Kasumi-1 (cell line): Measurements from ENCODE around the gene SH3PXD2A.
"Not testable (repeated sequence)": the region's sequence is repeated elsewhere in the genome, so short reads cannot be mapped to it uniquely, and the experiment has no call there.

Experiments
- DNase-seq, 2 experiments: peaks; one replicate each; lab custom pipeline; 2025; lab: John Stamatoyannopoulos, UW

The SH3PXD2A gene

GRCh38 chr10:103767756-103768155, 87.6 kb downstream of the SH3PXD2A start:
- DNase-seq = no peak

GRCh38 chr10:103766751-103767505, 88.4 kb downstream of the SH3PXD2A start:
- DNase-seq = no peak

GRCh38 chr10:103765981-103766380, 89.4 kb downstream of the SH3PXD2A start:
- no peak for DNase-seq

GRCh38 chr10:103765168-103765567, 90.2 kb downstream of the SH3PXD2A start:
- DNase-seq = no peak

- peak in 1 of 2 experiments; percentile 46 for DNase-seq
These were observed 90.9 kb downstream of the SH3PXD2A start for GRCh38 chr10:103764296-103765088.

GRCh38 chr10:103763374-103764202, 91.8 kb downstream of the SH3PXD2A start:
- peak; percentile 95 to 97 for DNase-seq

- no peak for DNase-seq
These were observed 92.5 kb downstream of the SH3PXD2A start for GRCh38 chr10:103762916-103763315.

- no peak for DNase-seq
These were observed 93.2 kb downstream of the SH3PXD2A start for GRCh38 chr10:103762162-103762561.

GRCh38 chr10:103761075-103761920, 94.1 kb downstream of the SH3PXD2A start:
- DNase-seq = no peak

- DNase-seq = not testable (repeated sequence)
These were observed 95.1 kb downstream of the SH3PXD2A start for GRCh38 chr10:103760233-103760632.

GRCh38 chr10:103759100-103759781, 96.1 kb downstream of the SH3PXD2A start:
- peak; percentile 99 to 100 for DNase-seq

- DNase-seq = no peak
These were observed 97.1 kb downstream of the SH3PXD2A start for GRCh38 chr10:103758294-103758681.

GRCh38 chr10:103757531-103758293, 97.7 kb downstream of the SH3PXD2A start:
- peak; percentile 92 to 96 for DNase-seq

GRCh38 chr10:103756277-103756869, 99.0 kb downstream of the SH3PXD2A start:
- no peak for DNase-seq

- DNase-seq = peak; percentile 50 to 72
These were observed 102.6 kb downstream of the SH3PXD2A start for GRCh38 chr10:103752680-103753248.

GRCh38 chr10:103751667-103752290, 103.6 kb downstream of the SH3PXD2A start:
- no peak for DNase-seq

GRCh38 chr10:103750836-103751235, 104.5 kb downstream of the SH3PXD2A start:
- no peak for DNase-seq

- DNase-seq = no peak
These were observed 105.6 kb downstream of the SH3PXD2A start for GRCh38 chr10:103749779-103750178.

GRCh38 chr10:103748020-103748419, 107.4 kb downstream of the SH3PXD2A start:
- no peak for DNase-seq
